K562 (cell line): ENCODE data around the gene LMBR1. TPM values are rescaled to one million over a fixed set of nuclear protein-coding genes. Genes with fewer than 3 reads are reported as not detected.

Experiments used
- C11orf30 ChIP-seq: fragments of 450-650 bp; IDR thresholded peaks from 2 replicates; pipeline ENCODE4 v1.6.1; 2016; ENCODE audit warnings: low read depth, mild to moderate bottlenecking
- CHD4 ChIP-seq: fragments of 200-600 bp; sonication (generic); IDR thresholded peaks from 3 replicates; pipeline ENCODE4 v1.6.1; 2012; ENCODE audit warnings: low read depth, mild to moderate bottlenecking, mixed read lengths, low read length, inconsistent platforms; ENCODE audit not compliant: insufficient read depth, insufficient replicate concordance, poor library complexity, severe bottlenecking
- ELF4 ChIP-seq: fragments of 450-650 bp; formaldehyde crosslinking; IDR thresholded peaks from 2 replicates; pipeline ENCODE4 v1.4.0; 2022; ENCODE audit warnings: missing genetic modification characterization
- EZH2 ChIP-seq: IDR thresholded peaks from 2 replicates; pipeline ENCODE4 v1.6.1; 2012; ENCODE audit warnings: low read depth, mild to moderate bottlenecking, inconsistent platforms, low read length, borderline replicate concordance
- FOXK2 ChIP-seq, 2 experiments: fragments of 450-650 bp; IDR thresholded peaks in 1 of 2; conservative IDR thresholded peaks in 1 of 2; 2 replicates each; pipeline ENCODE4 v1.6.1; 2016; ENCODE audit warnings: low read depth in 2 of 2, mild to moderate bottlenecking in 1 of 2
- FOXP1 ChIP-seq: sonication (generic); formaldehyde crosslinking; IDR thresholded peaks from 2 replicates; pipeline ENCODE4 v1.8.0; 2022; ENCODE audit warnings: mild to moderate bottlenecking, missing genetic modification reagents
- MAFG ChIP-seq: fragments of 450-650 bp; conservative IDR thresholded peaks from 2 replicates; pipeline ENCODE4 v1.6.1; 2016; ENCODE audit warnings: missing genetic modification characterization, missing compliant biosample characterization
- MIER1 ChIP-seq: fragments of 450-650 bp; IDR thresholded peaks from 2 replicates; pipeline ENCODE4 v1.6.1; 2016; ENCODE audit warnings: antibody characterized with exemption, mild to moderate bottlenecking, low read depth
- MTA2 ChIP-seq: fragments of 450-650 bp; IDR thresholded peaks from 2 replicates; pipeline ENCODE4 v1.6.1; 2016; ENCODE audit warnings: low read depth
- NR1H2 ChIP-seq: sonication (generic); formaldehyde crosslinking; IDR thresholded peaks from 2 replicates; pipeline ENCODE4 v1.4.0; 2020; ENCODE audit warnings: mild to moderate bottlenecking, missing genetic modification reagents
- OTX1 ChIP-seq: fragments of 450-650 bp; formaldehyde crosslinking; IDR thresholded peaks from 2 replicates; pipeline ENCODE4 v1.4.0; 2022; ENCODE audit warnings: mild to moderate bottlenecking
- SAP30 ChIP-seq: fragments of 200-600 bp; sonication (generic); IDR thresholded peaks from 2 replicates; pipeline ENCODE4 v1.6.1; 2012; ENCODE audit warnings: borderline replicate concordance, low read depth, mild to moderate bottlenecking, moderate library complexity, low read length, control low read depth, inconsistent platforms; ENCODE audit not compliant: insufficient read depth, poor library complexity, severe bottlenecking
- SMARCA4 ChIP-seq: fragments of 450-650 bp; IDR thresholded peaks from 2 replicates; pipeline ENCODE4 v1.6.1; 2016
- SMARCC2 ChIP-seq: fragments of 450-650 bp; IDR thresholded peaks from 2 replicates; pipeline ENCODE4 v1.6.1; 2017; ENCODE audit warnings: antibody characterized with exemption, moderate library complexity, mild to moderate bottlenecking, low read depth
- TAF1 ChIP-seq: IDR thresholded peaks from 2 replicates; pipeline ENCODE4 v1.6.1; 2011; ENCODE audit warnings: mild to moderate bottlenecking, low read length, moderate library complexity; ENCODE audit not compliant: insufficient read depth, control insufficient read depth, severe bottlenecking; ENCODE audit errors: extremely low read depth
- TRIM28 ChIP-seq: fragments of 450-650 bp; IDR thresholded peaks from 2 replicates; pipeline ENCODE4 v1.6.1; 2017
- ZNF134 ChIP-seq: fragments of 250-450 bp; sonication (Bioruptor Pico); conservative IDR thresholded peaks from 2 replicates; pipeline ENCODE4 v1.4.0; 2020
- ZNF175 ChIP-seq: fragments of 200-800 bp; sonication (Bioruptor generic); IDR thresholded peaks from 2 replicates; pipeline ENCODE4 v1.6.1; 2016; ENCODE audit warnings: low read depth, mild to moderate bottlenecking, missing genetic modification characterization, missing compliant biosample characterization
- ZSCAN29 ChIP-seq: fragments of 450-650 bp; IDR thresholded peaks from 2 replicates; pipeline ENCODE4 v1.6.1; 2017
- polyA plus RNA-seq, 8 experiments: library from polyadenylated mRNA; depleted of rRNA in 4 of 8; stranded (reverse) in 5 of 8; unstranded in 3 of 8; fragments of >200 nt; fragmentation: Nextera tagmentation in 2 of 8; fragmentation: Illumina TruSeq in 1 of 8; extraction: Ambion mirVana in 2 of 8; extraction: Trizol in 1 of 8; gene quantifications; 2 replicates each; pipeline versions ENCODE4 v1.2.1 to v1.2.3, GENCODE V29; 2011 to 2014; ENCODE audit warnings: inconsistent platforms in 1 of 8, missing spikeins in 1 of 8
- total RNA-seq, 7 experiments: library from RNA; depleted of rRNA in 6 of 7; stranded (reverse); fragments of >200 nt in 6 of 7; fragmentation: Illumina TruSeq in 2 of 7; extraction: Trizol in 2 of 7; gene quantifications; 2 replicates each; pipeline versions ENCODE4 v1.2.1 to v1.2.3, GENCODE V29; 2011 to 2021; ENCODE audit warnings: low replicate concordance in 1 of 7
- TF ChIP-seq, protein P1 (sequence below): sonication (generic); formaldehyde crosslinking; IDR thresholded peaks from 2 replicates; pipeline ENCODE4 v1.4.0; 2020; ENCODE audit warnings: mild to moderate bottlenecking, missing genetic modification reagents
- TF ChIP-seq, protein P2 (sequence below): fragments of 450-650 bp; formaldehyde crosslinking; IDR thresholded peaks from 2 replicates; pipeline ENCODE4 v1.4.0; 2022; ENCODE audit warnings: missing genetic modification characterization
- TF ChIP-seq, protein P3 (sequence below): IDR thresholded peaks from 2 replicates; pipeline ENCODE4 v1.6.1; 2016; ENCODE audit warnings: missing genetic modification characterization, missing compliant biosample characterization

LMBR1 gene
- total and polyA plus RNA-seq, 9 of the 15 experiments (the other 6 are each of a cell fraction or from before 2014, with no cell fraction given) = 7.7 to 90.0 (median 59.9) TPM

DNA sequence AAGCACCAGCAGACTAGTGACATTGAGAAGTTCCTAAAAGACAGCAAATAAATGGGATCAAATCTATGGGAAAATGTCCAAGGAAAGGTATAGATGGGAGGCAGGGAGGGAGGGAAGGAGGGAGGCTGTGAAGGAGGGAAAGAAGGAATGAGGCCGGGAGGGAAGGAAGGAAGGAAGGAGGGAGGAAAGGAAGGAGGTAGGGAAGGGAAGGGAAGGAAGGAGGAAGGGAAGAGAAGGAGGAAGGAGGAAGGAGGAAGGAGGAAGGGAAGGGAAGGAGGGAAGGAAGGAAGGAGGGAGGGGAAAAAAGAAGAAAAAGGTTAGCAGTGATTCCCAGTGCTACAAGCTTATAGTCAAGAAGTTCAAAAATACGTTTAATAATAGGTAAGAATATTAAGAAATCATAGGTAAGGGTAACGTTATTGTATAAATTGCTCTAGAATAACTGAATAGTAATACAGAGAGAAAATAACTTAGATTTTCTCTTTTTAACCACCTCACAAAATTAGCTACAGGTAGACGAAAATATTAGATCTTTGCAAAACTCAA, 106.9 kb downstream of the LMBR1 start (continued):
- TF ChIP-seq, protein P1, sequence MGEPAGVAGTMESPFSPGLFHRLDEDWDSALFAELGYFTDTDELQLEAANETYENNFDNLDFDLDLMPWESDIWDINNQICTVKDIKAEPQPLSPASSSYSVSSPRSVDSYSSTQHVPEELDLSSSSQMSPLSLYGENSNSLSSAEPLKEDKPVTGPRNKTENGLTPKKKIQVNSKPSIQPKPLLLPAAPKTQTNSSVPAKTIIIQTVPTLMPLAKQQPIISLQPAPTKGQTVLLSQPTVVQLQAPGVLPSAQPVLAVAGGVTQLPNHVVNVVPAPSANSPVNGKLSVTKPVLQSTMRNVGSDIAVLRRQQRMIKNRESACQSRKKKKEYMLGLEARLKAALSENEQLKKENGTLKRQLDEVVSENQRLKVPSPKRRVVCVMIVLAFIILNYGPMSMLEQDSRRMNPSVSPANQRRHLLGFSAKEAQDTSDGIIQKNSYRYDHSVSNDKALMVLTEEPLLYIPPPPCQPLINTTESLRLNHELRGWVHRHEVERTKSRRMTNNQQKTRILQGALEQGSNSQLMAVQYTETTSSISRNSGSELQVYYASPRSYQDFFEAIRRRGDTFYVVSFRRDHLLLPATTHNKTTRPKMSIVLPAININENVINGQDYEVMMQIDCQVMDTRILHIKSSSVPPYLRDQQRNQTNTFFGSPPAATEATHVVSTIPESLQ = no peak
- TF ChIP-seq MAFG (tag) (no peak), TRIM28 (no peak), OTX1 (peak; percentile 71; the same call in 1 of the 2 replicates), NR1H2 (CRISPR knock-in tag) (no peak), ZSCAN29 (no peak), ZNF175 (CRISPR knock-in tag) (no peak), SMARCA4 (no peak), SAP30 (no peak), ZNF134 (CRISPR knock-in tag) (no peak), ELF4 (CRISPR knock-in tag) (peak; percentile 73; the same call in 1 of the 2 replicates), SMARCC2 (no peak), TAF1 (no peak), FOXP1 (CRISPR knock-in tag) (no peak), MTA2 (no peak), EZH2 (no peak), MIER1 (no peak), FOXK2 (conservative IDR thresholded peaks at IDR 0.05 in 1 of 2, IDR thresholded peaks at IDR 0.05 in 1 of 2; ENCODE audit: low read depth in 2 of 2) (no peak), CHD4 (no peak), C11orf30 (no peak)
- TF ChIP-seq, protein P2, sequence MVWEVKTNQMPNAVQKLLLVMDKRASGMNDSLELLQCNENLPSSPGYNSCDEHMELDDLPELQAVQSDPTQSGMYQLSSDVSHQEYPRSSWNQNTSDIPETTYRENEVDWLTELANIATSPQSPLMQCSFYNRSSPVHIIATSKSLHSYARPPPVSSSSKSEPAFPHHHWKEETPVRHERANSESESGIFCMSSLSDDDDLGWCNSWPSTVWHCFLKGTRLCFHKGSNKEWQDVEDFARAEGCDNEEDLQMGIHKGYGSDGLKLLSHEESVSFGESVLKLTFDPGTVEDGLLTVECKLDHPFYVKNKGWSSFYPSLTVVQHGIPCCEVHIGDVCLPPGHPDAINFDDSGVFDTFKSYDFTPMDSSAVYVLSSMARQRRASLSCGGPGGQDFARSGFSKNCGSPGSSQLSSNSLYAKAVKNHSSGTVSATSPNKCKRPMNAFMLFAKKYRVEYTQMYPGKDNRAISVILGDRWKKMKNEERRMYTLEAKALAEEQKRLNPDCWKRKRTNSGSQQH (CRISPR knock-in tag) = peak; percentile 44; the same call in 1 of the 2 replicates
- TF ChIP-seq, protein P3, sequence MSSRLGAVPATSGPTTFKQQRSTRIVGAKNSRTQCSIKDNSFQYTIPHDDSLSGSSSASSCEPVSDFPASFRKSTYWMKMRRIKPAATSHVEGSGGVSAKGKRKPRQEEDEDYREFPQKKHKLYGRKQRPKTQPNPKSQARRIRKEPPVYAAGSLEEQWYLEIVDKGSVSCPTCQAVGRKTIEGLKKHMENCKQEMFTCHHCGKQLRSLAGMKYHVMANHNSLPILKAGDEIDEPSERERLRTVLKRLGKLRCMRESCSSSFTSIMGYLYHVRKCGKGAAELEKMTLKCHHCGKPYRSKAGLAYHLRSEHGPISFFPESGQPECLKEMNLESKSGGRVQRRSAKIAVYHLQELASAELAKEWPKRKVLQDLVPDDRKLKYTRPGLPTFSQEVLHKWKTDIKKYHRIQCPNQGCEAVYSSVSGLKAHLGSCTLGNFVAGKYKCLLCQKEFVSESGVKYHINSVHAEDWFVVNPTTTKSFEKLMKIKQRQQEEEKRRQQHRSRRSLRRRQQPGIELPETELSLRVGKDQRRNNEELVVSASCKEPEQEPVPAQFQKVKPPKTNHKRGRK (tag) = peak; percentile 57
